Neural crest cell (in vitro differentiated cells): ENCODE measurements around the gene C2CD2. TPM values are rescaled to one million over a fixed set of nuclear protein-coding genes. Genes with fewer than 3 reads are reported as not detected.
A peak's percentile ranks its signal among the peaks of the same experiment; 100 is the strongest.

Experiments used
- DNase-seq: peaks from one replicate; pipeline ENCODE4 v3.0.0; 2021; ENCODE audit warnings: low read depth, mixed read lengths, low spot score
- H3K27ac Mint-ChIP-seq: one replicate; pipeline ENCODE4 v1.8.0; 2021; ENCODE audit warnings: mild to moderate bottlenecking, mixed read lengths; ENCODE audit not compliant: unreplicated experiment
- H3K27me3 Mint-ChIP-seq: 2 replicates; pipeline ENCODE4 v1.8.0; 2021; ENCODE audit warnings: low read depth, mild to moderate bottlenecking, mixed read lengths
- H3K36me3 Mint-ChIP-seq: 2 replicates; pipeline ENCODE4 v1.8.0; 2021; ENCODE audit warnings: low read depth, mild to moderate bottlenecking, mixed read lengths
- H3K4me1 Mint-ChIP-seq: 2 replicates; pipeline ENCODE4 v1.8.0; 2021; ENCODE audit warnings: mixed read lengths
- H3K4me3 Mint-ChIP-seq: one replicate; pipeline ENCODE4 v1.8.0; 2021; ENCODE audit warnings: mild to moderate bottlenecking, mixed read lengths
- H3K9me3 Mint-ChIP-seq: 2 replicates; pipeline ENCODE4 v1.8.0; 2021; ENCODE audit warnings: mixed read lengths
- CTCF ChIP-seq: fragments of 200-600 bp; sonication (generic); conservative IDR thresholded peaks from 2 replicates; pipeline ENCODE4 v1.5.0; 2021; ENCODE audit warnings: antibody characterized with exemption, mild to moderate bottlenecking
- total RNA-seq: library from RNA; stranded (reverse); gene quantifications from 2 replicates; pipeline ENCODE4 v1.2.1, GENCODE V29; 2021

Gene C2CD2
- total RNA-seq, 1 donor from 2014 or later = 13.0 TPM

GRCh38 chr21:41877901-41878830 lies 75.7 kb downstream of the C2CD2 start:
- no peaks in the 10 kb centered on the region for H3K36me3 Mint-ChIP-seq
- H3K27me3 Mint-ChIP-seq = no peaks in the 10 kb centered on the region
- peaks cover 22% of the 10 kb centered on the region for H3K4me1 Mint-ChIP-seq
- peak overlapping the region; percentile 89 for H3K4me3 Mint-ChIP-seq
- DNase-seq = no peak
- H3K27ac Mint-ChIP-seq = no peak overlapping the region
- H3K9me3 Mint-ChIP-seq = no peaks in the 10 kb centered on the region
- TF ChIP-seq CTCF = no peak

GRCh38 chr21:41876928-41877652 lies 76.7 kb downstream of the C2CD2 start:
- Mint-ChIP-seq H3K4me3 (peak overlapping the region; percentile 89), H3K27me3 (no peaks in the 10 kb centered on the region), H3K27ac (no peak overlapping the region), H3K9me3 (no peaks in the 10 kb centered on the region), H3K36me3 (no peaks in the 10 kb centered on the region), H3K4me1 (peaks cover 33% of the 10 kb centered on the region)
- TF ChIP-seq CTCF = no peak
- no peak for DNase-seq

- no peak for DNase-seq
- no peak for TF ChIP-seq CTCF
- Mint-ChIP-seq H3K4me3 (peak overlapping the region; percentile 47), H3K4me1 (peaks cover 39% of the 10 kb centered on the region), H3K36me3 (no peaks in the 10 kb centered on the region), H3K27ac (no peak overlapping the region), H3K9me3 (no peaks in the 10 kb centered on the region), H3K27me3 (no peaks in the 10 kb centered on the region)
Observed at GRCh38 chr21:41876396-41876795, 77.4 kb downstream of the C2CD2 start.

GRCh38 chr21:41875086-41875485 lies 78.7 kb downstream of the C2CD2 start:
- DNase-seq = no peak
- Mint-ChIP-seq H3K36me3 (no peaks in the 10 kb centered on the region), H3K4me1 (peaks cover 35% of the 10 kb centered on the region), H3K27me3 (no peaks in the 10 kb centered on the region), H3K27ac (no peak overlapping the region), H3K9me3 (no peaks in the 10 kb centered on the region), H3K4me3 (no peak overlapping the region)
- no peak for TF ChIP-seq CTCF

- Mint-ChIP-seq H3K4me1 (peaks cover 36% of the 10 kb centered on the region), H3K4me3 (no peak overlapping the region), H3K27ac (no peak overlapping the region), H3K9me3 (no peaks in the 10 kb centered on the region), H3K27me3 (no peaks in the 10 kb centered on the region), H3K36me3 (no peaks in the 10 kb centered on the region)
- DNase-seq = no peak
- no peak for TF ChIP-seq CTCF
Observed at GRCh38 chr21:41874611-41875010, 79.2 kb downstream of the C2CD2 start.
